ENCODE measurements around the gene ASPHD1.

DNA sequence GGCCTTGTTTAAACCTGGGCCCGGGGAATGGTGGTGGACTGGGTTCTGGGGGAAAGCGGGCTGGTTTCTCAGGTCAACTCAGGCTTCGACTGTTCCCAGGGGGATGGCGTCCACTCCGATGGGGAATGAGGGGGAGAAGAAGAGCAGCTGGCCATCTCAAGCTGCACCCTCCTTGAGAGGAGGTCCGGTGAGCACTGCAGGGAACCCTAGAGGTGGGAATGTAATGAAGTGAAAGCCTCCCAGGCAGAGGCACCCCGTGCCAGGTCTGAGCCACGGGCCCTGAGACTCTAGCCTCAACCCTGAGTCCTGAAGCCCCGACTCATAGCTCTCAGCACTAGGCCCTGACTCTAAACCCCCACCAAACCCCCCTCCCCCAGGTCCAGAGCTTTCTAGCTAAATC, 36.1 kb upstream of the ASPHD1 start:
- TF ChIP-seq, protein P1, sequence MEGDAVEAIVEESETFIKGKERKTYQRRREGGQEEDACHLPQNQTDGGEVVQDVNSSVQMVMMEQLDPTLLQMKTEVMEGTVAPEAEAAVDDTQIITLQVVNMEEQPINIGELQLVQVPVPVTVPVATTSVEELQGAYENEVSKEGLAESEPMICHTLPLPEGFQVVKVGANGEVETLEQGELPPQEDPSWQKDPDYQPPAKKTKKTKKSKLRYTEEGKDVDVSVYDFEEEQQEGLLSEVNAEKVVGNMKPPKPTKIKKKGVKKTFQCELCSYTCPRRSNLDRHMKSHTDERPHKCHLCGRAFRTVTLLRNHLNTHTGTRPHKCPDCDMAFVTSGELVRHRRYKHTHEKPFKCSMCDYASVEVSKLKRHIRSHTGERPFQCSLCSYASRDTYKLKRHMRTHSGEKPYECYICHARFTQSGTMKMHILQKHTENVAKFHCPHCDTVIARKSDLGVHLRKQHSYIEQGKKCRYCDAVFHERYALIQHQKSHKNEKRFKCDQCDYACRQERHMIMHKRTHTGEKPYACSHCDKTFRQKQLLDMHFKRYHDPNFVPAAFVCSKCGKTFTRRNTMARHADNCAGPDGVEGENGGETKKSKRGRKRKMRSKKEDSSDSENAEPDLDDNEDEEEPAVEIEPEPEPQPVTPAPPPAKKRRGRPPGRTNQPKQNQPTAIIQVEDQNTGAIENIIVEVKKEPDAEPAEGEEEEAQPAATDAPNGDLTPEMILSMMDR (conservative IDR thresholded peaks at IDR 0.05 in 1 of 2, IDR thresholded peaks at IDR 0.05 in 1 of 2; ENCODE audit: extremely low read depth in 1 of 2, insufficient read depth in 1 of 2, low read depth in 1 of 2, low read length in 2 of 2): no peak
- no peak for TF ChIP-seq EZH2 (IDR thresholded peaks at IDR 0.05; ENCODE audit: borderline replicate concordance, low read length)

All from mammary epithelial cell (primary cell).